Stomach smooth muscle (tissue), 2 donors: ENCODE data around the gene TBC1D2.
"Not testable (repeated sequence)": the region's sequence is repeated elsewhere in the genome, so short reads cannot be mapped to it uniquely, and the experiment has no call there.

Source experiments
- H3K27ac ChIP-seq: one replicate; pipeline ENCODE4 v1.7.0; 2013; ENCODE audit warnings: mild to moderate bottlenecking, low read length, inconsistent platforms
- H3K27me3 ChIP-seq, 2 donors: one replicate each; pipeline ENCODE4 v1.7.0; 2013; ENCODE audit warnings: low read length in 2 of 2; ENCODE audit not compliant: insufficient read depth in 2 of 2, control insufficient read depth in 1 of 2
- H3K36me3 ChIP-seq, 2 donors: one replicate each; pipeline ENCODE4 v1.7.0; 2013; ENCODE audit warnings: low read length in 2 of 2; ENCODE audit not compliant: control insufficient read depth in 2 of 2, insufficient read depth in 2 of 2
- H3K4me1 ChIP-seq: one replicate; pipeline ENCODE4 v1.7.0; 2013; ENCODE audit warnings: low read length; ENCODE audit not compliant: control insufficient read depth, insufficient read depth
- H3K4me3 ChIP-seq, 2 donors: one replicate each; pipeline ENCODE4 v1.7.0; 2013; ENCODE audit warnings: low read length in 2 of 2
- H3K9ac ChIP-seq, 2 donors: one replicate each; pipeline ENCODE4 v1.7.0; 2013; ENCODE audit warnings: low read length in 2 of 2, mild to moderate bottlenecking in 1 of 2
- H3K9me3 ChIP-seq, 2 donors: one replicate each; pipeline ENCODE4 v1.7.0; 2013; ENCODE audit warnings: low read length in 2 of 2; ENCODE audit not compliant: control insufficient read depth in 2 of 2
- donor health status: healthy.
- donor health status: Pancreatic carcinoma.

Gene TBC1D2

GRCh38 chr9:98272083-98272482, 16.6 kb upstream of the TBC1D2 start:
- H3K4me3 ChIP-seq: no peak overlapping the region
- no peak overlapping the region for H3K9ac ChIP-seq
- H3K4me1 ChIP-seq: no peaks in the 10 kb centered on the region
- no peak overlapping the region for H3K27ac ChIP-seq
- no peaks in the 10 kb centered on the region for H3K9me3 ChIP-seq
- H3K36me3 ChIP-seq: no peaks in the 10 kb centered on the region
- peaks cover 0 to 3% of the 10 kb centered on the region in 2 donors for H3K27me3 ChIP-seq

- H3K27me3 ChIP-seq: peaks cover 0 to 3% of the 10 kb centered on the region in 2 donors
- H3K9me3 ChIP-seq: no peaks in the 10 kb centered on the region
- H3K36me3 ChIP-seq: no peaks in the 10 kb centered on the region
- H3K9ac ChIP-seq: no peak overlapping the region
- no peak overlapping the region for H3K27ac ChIP-seq
- no peak overlapping the region for H3K4me3 ChIP-seq
- no peaks in the 10 kb centered on the region for H3K4me1 ChIP-seq
Measured at GRCh38 chr9:98271479-98271878, 16.0 kb upstream of the TBC1D2 start.

- H3K9ac ChIP-seq, H3K4me3 ChIP-seq, H3K27ac ChIP-seq, H3K9me3 ChIP-seq, H3K4me1 ChIP-seq, H3K27me3 ChIP-seq, H3K36me3 ChIP-seq: not testable (repeated sequence)
Measured at GRCh38 chr9:98270284-98270683, 14.8 kb upstream of the TBC1D2 start.

- not testable (repeated sequence) for H3K9ac ChIP-seq, H3K9me3 ChIP-seq, H3K36me3 ChIP-seq, H3K27ac ChIP-seq, H3K4me1 ChIP-seq, H3K27me3 ChIP-seq, H3K4me3 ChIP-seq
Measured at GRCh38 chr9:98269652-98270051, 14.2 kb upstream of the TBC1D2 start.

DNA sequence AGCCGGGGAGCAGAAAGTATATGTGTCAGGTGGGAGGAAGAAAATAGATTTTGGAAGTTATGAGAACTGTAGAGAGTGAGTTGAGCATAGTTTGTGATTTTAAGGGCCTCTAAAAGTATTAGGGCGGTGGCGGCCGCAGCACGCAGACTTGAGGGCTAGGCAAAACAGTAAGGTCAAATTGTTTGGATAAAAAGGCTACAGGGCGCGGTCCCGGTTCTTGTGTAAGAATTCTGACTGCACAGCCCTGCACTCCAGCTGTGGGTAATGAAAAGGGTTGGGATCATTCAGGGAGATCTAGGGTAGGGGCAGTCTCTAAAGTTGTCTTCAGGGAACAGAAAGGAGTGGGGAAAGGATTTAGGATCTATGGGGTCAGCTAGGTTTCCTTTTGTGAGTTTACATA, 12.1 kb upstream of the TBC1D2 start:
- H3K9me3 ChIP-seq, H3K36me3 ChIP-seq, H3K27me3 ChIP-seq, H3K4me3 ChIP-seq, H3K9ac ChIP-seq, H3K4me1 ChIP-seq, H3K27ac ChIP-seq: not testable (repeated sequence)

DNA sequence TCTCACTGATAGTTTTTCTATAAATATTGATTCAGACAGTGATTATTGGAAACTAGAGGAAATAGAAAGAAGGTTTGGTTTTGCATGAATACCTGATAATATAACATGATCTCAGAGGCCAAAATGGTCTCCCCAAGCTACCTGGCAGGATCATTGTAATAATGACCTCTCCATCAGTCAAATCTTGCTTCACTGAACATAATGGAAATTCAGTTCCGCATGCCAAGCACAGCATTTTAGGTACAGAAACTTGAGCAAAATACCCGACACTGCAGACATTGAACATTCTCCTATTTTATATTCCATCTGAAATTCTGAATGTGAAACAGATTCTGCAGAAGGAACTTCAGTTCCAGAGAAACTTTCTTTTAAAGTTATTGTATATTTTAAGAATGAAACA, 9.1 kb upstream of the TBC1D2 start:
- H3K4me3 ChIP-seq: no peak overlapping the region
- H3K27ac ChIP-seq: no peak overlapping the region
- H3K9ac ChIP-seq: no peak overlapping the region
- H3K4me1 ChIP-seq: no peaks in the 10 kb centered on the region
- H3K27me3 ChIP-seq: no peaks in the 10 kb centered on the region
- no peaks in the 10 kb centered on the region for H3K9me3 ChIP-seq
- H3K36me3 ChIP-seq: no peaks in the 10 kb centered on the region

DNA sequence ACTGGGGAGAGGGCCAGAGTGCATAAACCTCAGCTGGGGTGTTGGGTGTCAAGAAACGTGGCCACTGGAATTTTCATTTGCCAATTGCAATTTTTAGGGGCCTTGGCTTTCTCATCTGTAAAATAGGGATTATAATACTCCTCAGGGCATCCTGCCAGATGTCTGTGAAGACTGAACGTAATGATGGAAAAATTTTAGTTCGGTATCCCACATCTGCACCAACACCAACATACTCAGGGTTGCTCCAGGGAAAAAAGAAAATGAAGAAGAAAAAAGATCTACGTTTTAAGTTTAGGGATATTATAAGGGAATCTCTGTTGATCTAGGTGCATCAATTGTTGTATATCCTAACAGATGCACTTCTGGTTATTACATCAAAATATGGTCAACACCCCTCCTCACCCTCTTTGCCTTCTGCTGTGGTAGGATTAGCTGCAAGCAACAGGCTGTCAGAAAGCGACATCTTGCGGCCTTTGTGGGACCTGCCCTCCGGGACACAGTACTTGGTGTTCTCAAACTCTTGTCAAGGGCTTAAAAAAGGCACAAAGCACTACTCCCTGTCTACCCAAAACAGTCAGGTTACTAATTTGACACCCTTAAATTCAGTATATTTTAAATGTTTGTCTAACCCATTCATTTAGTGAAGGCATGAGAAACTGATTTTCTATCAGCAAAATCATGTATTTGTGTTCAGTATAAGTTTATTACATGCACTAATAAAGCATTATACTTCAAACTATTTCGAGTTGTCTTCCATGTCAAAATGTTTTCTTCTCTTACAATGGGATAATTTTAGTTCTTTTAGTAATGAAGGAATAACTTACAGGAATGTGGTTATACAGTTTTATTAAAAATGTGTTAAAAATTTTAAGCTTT, 8.3 kb upstream of the TBC1D2 start:
- H3K27ac ChIP-seq: no peak overlapping the region
- H3K4me1 ChIP-seq: no peaks in the 10 kb centered on the region
- no peaks in the 10 kb centered on the region for H3K27me3 ChIP-seq
- H3K9ac ChIP-seq: no peak overlapping the region
- no peaks in the 10 kb centered on the region for H3K36me3 ChIP-seq
- no peak overlapping the region for H3K4me3 ChIP-seq
- H3K9me3 ChIP-seq: no peaks in the 10 kb centered on the region

DNA sequence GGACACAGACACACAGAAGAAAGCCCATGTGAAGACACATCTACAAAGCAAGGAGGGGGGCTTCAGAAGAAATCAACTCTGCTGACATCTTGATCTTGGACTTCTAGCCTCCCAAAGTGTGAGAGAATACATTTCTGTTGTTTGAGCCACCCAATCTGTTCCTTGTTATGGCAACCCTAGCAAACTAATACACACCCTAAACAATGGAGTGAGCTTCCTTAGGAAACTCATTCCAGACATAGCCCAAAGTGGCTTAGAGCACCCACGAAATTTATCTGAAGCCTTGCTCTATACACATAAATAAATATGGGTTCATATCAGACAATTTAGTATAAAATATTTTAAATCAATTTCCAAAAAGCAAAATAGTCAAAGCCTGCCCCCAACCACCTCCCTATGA, 7.6 kb upstream of the TBC1D2 start:
- H3K9ac ChIP-seq: no peak overlapping the region
- H3K27me3 ChIP-seq: no peaks in the 10 kb centered on the region
- H3K4me3 ChIP-seq: no peak overlapping the region
- no peaks in the 10 kb centered on the region for H3K9me3 ChIP-seq
- no peak overlapping the region for H3K27ac ChIP-seq
- no peaks in the 10 kb centered on the region for H3K4me1 ChIP-seq
- no peaks in the 10 kb centered on the region for H3K36me3 ChIP-seq

DNA sequence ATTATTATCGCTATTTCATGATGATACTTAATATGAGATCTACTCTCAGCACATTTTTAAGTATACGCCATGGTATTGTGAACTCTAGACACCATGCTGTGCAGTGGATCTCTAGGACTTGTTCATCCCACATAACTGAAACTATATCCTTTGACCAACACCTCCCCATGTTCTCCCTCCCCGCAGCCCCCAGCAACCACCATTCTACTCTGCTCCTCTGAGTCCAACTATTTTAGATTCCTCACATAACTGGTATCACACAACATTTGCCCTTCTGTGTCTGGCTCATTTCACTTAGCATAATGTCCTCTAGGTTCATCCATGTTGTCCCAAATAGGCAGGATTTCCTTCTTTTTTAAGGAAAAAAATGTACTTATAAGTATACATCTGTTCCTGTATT, 6.6 kb upstream of the TBC1D2 start:
- no peaks in the 10 kb centered on the region for H3K4me1 ChIP-seq
- no peaks in the 10 kb centered on the region for H3K27me3 ChIP-seq
- no peaks in the 10 kb centered on the region for H3K36me3 ChIP-seq
- no peak overlapping the region for H3K9ac ChIP-seq
- no peak overlapping the region for H3K4me3 ChIP-seq
- no peaks in the 10 kb centered on the region for H3K9me3 ChIP-seq
- no peak overlapping the region for H3K27ac ChIP-seq

- Histone ChIP-seq H3K4me1 (peaks cover 7% of the 10 kb centered on the region), H3K9me3 (no peaks in the 10 kb centered on the region), H3K36me3 (no peaks in the 10 kb centered on the region), H3K9ac (no peak overlapping the region), H3K27me3 (no peaks in the 10 kb centered on the region), H3K27ac (no peak overlapping the region), H3K4me3 (no peak overlapping the region)
Measured at GRCh38 chr9:98260635-98261034, 5.2 kb upstream of the TBC1D2 start.

- Histone ChIP-seq H3K9ac (no peak overlapping the region), H3K27me3 (no peaks in the 10 kb centered on the region), H3K36me3 (no peaks in the 10 kb centered on the region), H3K4me3 (no peak overlapping the region), H3K4me1 (peaks cover 12% of the 10 kb centered on the region), H3K27ac (no peak overlapping the region), H3K9me3 (no peaks in the 10 kb centered on the region)
Measured at GRCh38 chr9:98259791-98260190, 4.3 kb upstream of the TBC1D2 start.
